C4-2B (cell line): ENCODE data around the gene KCNIP4.

ENCODE experiments used
- CTCF ChIP-seq: fragments of 450-650 bp; conservative IDR thresholded peaks from 2 replicates; pipeline ENCODE4 v1.5.1; 2017; ENCODE audit warnings: mild to moderate bottlenecking
- ZFX ChIP-seq: fragments of 450-650 bp; IDR thresholded peaks from 2 replicates; pipeline ENCODE4 v1.6.1; 2017

- TF ChIP-seq CTCF: no peak
- TF ChIP-seq ZFX: no peak
Measured at GRCh38 chr4:20901851-20902250, 1046.7 kb downstream of the KCNIP4 start.
